ENCODE measurements around the gene FAM163A.

The FAM163A gene

GRCh38 chr1:179865377-179865776, 122.3 kb downstream of the FAM163A start:
- DNase-seq = no peak

Data from islet precursor cell (in vitro differentiated cells).